Activated CD8-positive, alpha-beta T cell treated with anti-CD3 and anti-CD28 coated beads, Interleukin-2, amount 10 ng/mL, durations not matched to agents 7 days and 5 days (primary cell): ENCODE data around the gene CASP2. TPM values are rescaled to one million over a fixed set of nuclear protein-coding genes. Genes with fewer than 3 reads are reported as not detected.
A peak's percentile ranks its signal among the peaks of the same experiment; 100 is the strongest.

Experiments used
- ATAC-seq: fragments of 150-1000 bp; cut with Tn5 transposase; one replicate; pipeline ENCODE4 v1.10.0; 2021; ENCODE audit warnings: moderate library complexity
- CTCF ChIA-PET: fragments of 350-600 bp; sonication (Branson Sonifier 250); formaldehyde crosslinking; loops from one replicate; lab custom pipeline; 2021; ENCODE audit warnings: antibody characterized with exemption; lab: Charles Lee
- POLR2A ChIA-PET: fragments of 350-600 bp; sonication (Branson Sonifier 250); formaldehyde crosslinking; loops from one replicate; lab custom pipeline; 2021; ENCODE audit warnings: antibody characterized with exemption; lab: Charles Lee
- DNase-seq: peaks from one replicate; pipeline ENCODE4 v3.0.0-alpha.2; 2020
- H3K27ac Mint-ChIP-seq: one replicate; pipeline ENCODE4 v1.8.0; 2021; ENCODE audit warnings: mild to moderate bottlenecking, mixed read lengths
- H3K27me3 Mint-ChIP-seq: one replicate; pipeline ENCODE4 v1.8.0; 2021; ENCODE audit warnings: low read depth, mixed read lengths
- H3K36me3 Mint-ChIP-seq: one replicate; pipeline ENCODE4 v1.8.0; 2021; ENCODE audit warnings: low read depth, mixed read lengths
- H3K4me1 Mint-ChIP-seq: one replicate; pipeline ENCODE4 v1.8.0; 2021; ENCODE audit warnings: low read depth, mixed read lengths
- H3K4me3 Mint-ChIP-seq: one replicate; pipeline ENCODE4 v1.8.0; 2021; ENCODE audit warnings: mild to moderate bottlenecking, mixed read lengths
- H3K9me3 Mint-ChIP-seq: one replicate; pipeline ENCODE4 v1.8.0; 2022; ENCODE audit warnings: mixed read lengths; ENCODE audit not compliant: insufficient read depth
- total RNA-seq, 2 experiments: library from RNA; stranded (reverse); gene quantifications; one replicate each; pipeline ENCODE4 v1.2.3, GENCODE V29; 2021

Gene CASP2
- total RNA-seq, 2 experiments from 2014 or later = 111 to 115 TPM

DNA sequence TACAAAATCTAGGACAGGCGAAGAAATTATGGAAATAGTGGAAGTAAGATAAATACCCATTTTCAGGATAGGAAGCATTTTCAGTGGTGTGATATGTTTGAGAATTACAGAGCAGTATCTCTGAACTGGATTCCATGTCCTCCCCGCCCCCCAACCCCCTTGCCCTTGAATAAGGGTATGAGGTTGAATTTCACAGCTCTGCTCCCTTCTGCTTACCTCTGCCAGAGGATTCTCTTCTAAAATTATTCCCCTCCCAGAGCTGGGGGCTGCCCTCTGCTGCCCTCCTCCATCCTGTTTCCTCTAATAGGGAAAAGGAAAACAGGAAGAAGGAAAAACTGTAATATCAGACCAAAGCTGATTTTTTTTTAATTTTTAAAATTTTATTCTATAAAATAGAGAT is 20.5 kb downstream of the CASP2 start:
- Mint-ChIP-seq H3K27ac (peak overlapping the region; percentile 22), H3K27me3 (no peaks in the 10 kb centered on the region), H3K9me3 (no peaks in the 10 kb centered on the region), H3K4me1 (peaks cover 62% of the 10 kb centered on the region), H3K36me3 (peaks cover 82% of the 10 kb centered on the region), H3K4me3 (no peak overlapping the region)
- ATAC-seq (no peak), DNase-seq (no peak)
- ChIA-PET CTCF (interaction anchor here (0.9 to 3.8 kb wide), 5 partner anchors 9 to 108 kb away, joined by 5 to 41 read pairs (median 16); no protein-coding TSS in a partner anchor), POLR2A (interaction anchor here (1.1 to 1.3 kb wide), 3 partner anchors 17 to 501 kb away, joined by 3 to 4 read pairs (median 3); no protein-coding TSS in a partner anchor)

- Mint-ChIP-seq H3K27ac (no peak overlapping the region), H3K4me3 (no peak overlapping the region), H3K9me3 (no peaks in the 10 kb centered on the region), H3K4me1 (peaks cover 27% of the 10 kb centered on the region), H3K27me3 (peaks cover 2% of the 10 kb centered on the region), H3K36me3 (peaks cover 32% of the 10 kb centered on the region)
- ChIA-PET CTCF (no interaction called here), POLR2A (no interaction called here)
- DNase-seq (no peak), ATAC-seq (no peak)
These were observed 26.0 kb downstream of the CASP2 start for GRCh38 chr7:143314127-143314526.

- Mint-ChIP-seq H3K4me3 (no peak within 1 kb of the TSS), H3K27ac (no peak within 1 kb of the TSS), H3K36me3 (peaks cover 17% of the 10 kb centered on the region), H3K4me1 (peaks cover 16% of the 10 kb centered on the region), H3K9me3 (no peaks in the 10 kb centered on the region), H3K27me3 (peaks cover 5% of the 10 kb centered on the region)
- ChIA-PET POLR2A (no interaction called here), CTCF (interaction anchor here (0.5 to 1.9 kb wide), 4 partner anchors 10 to 102 kb away, joined by 3 to 6 read pairs (median 4); no protein-coding TSS in a partner anchor)
- DNase-seq = no peak
- no peak for ATAC-seq
These were observed 27.6 kb downstream of the CASP2 start, which contains the start of gene CLCN1 for GRCh38 chr7:143315776-143316175. CLCN1 (plus strand) TSS chr7:143316111; CDS start chr7:143316213, 102 bp downstream.

DNA sequence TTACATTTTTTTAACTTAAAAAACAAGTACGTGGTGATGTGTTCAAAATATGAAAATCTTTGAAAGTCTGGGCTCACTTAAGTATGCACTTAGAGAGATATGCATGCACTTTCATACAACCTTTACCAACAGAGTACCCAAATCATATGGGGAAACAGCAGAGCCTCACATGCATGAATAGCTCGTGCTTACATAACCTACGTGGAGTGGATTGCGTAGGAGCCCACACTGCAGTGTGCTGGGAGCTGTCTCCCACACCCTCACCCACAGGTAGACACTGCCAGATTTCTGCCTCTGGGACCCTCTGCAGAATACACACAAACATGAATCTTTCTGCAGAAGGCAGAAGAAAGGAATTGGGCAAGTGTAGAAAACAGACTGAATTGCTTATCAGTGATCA is 28.3 kb downstream of the CASP2 start:
- Mint-ChIP-seq H3K27ac (no peak overlapping the region), H3K27me3 (peaks cover 5% of the 10 kb centered on the region), H3K9me3 (no peaks in the 10 kb centered on the region), H3K36me3 (peaks cover 13% of the 10 kb centered on the region), H3K4me1 (peaks cover 9% of the 10 kb centered on the region), H3K4me3 (no peak overlapping the region)
- CTCF ChIA-PET = interaction anchor here (0.5 to 1.9 kb wide), 4 partner anchors 17 to 101 kb away, joined by 3 to 6 read pairs (median 4); no protein-coding TSS in a partner anchor
- POLR2A ChIA-PET = no interaction called here
- DNase-seq (no peak), ATAC-seq (no peak)

- POLR2A ChIA-PET = interaction anchor here (0.7 kb wide), 1 partner anchor 27 kb away, joined by 3 read pairs; no protein-coding TSS in a partner anchor
- no peak overlapping the region for H3K4me3 Mint-ChIP-seq
- peaks cover 3% of the 10 kb centered on the region for H3K4me1 Mint-ChIP-seq
- CTCF ChIA-PET = interaction anchor here (1.2 kb wide), 1 partner anchor 78 kb away, joined by 3 read pairs; no protein-coding TSS in a partner anchor
- no peak overlapping the region for H3K27ac Mint-ChIP-seq
- H3K36me3 Mint-ChIP-seq = peaks cover 3% of the 10 kb centered on the region
- DNase-seq (no peak), ATAC-seq (no peak)
- no peaks in the 10 kb centered on the region for H3K9me3 Mint-ChIP-seq
- peaks cover 5% of the 10 kb centered on the region for H3K27me3 Mint-ChIP-seq
These were observed 30.5 kb downstream of the CASP2 start for GRCh38 chr7:143318661-143319060.

GRCh38 chr7:143320620-143321019 is 32.5 kb downstream of the CASP2 start:
- Mint-ChIP-seq H3K36me3 (no peaks in the 10 kb centered on the region), H3K4me3 (no peak overlapping the region), H3K27me3 (peaks cover 5% of the 10 kb centered on the region), H3K27ac (no peak overlapping the region), H3K9me3 (no peaks in the 10 kb centered on the region), H3K4me1 (peaks cover 11% of the 10 kb centered on the region)
- ATAC-seq (no peak), DNase-seq (no peak)
- ChIA-PET CTCF (interaction anchor here (1.1 kb wide), 1 partner anchor 59 kb away, joined by 3 read pairs; no protein-coding TSS in a partner anchor), POLR2A (no interaction called here)

GRCh38 chr7:143321242-143321641 is 33.1 kb downstream of the CASP2 start:
- Mint-ChIP-seq H3K27ac (peak overlapping the region; percentile 11), H3K36me3 (no peaks in the 10 kb centered on the region), H3K4me1 (peaks cover 13% of the 10 kb centered on the region), H3K27me3 (peaks cover 5% of the 10 kb centered on the region), H3K4me3 (no peak overlapping the region), H3K9me3 (no peaks in the 10 kb centered on the region)
- CTCF ChIA-PET = no interaction called here
- POLR2A ChIA-PET = no interaction called here
- DNase-seq = no peak
- ATAC-seq = no peak

- Mint-ChIP-seq H3K27ac (peak overlapping the region; percentile 11), H3K4me3 (no peak overlapping the region), H3K27me3 (peaks cover 5% of the 10 kb centered on the region), H3K9me3 (no peaks in the 10 kb centered on the region), H3K4me1 (peaks cover 13% of the 10 kb centered on the region), H3K36me3 (no peaks in the 10 kb centered on the region)
- ChIA-PET CTCF (no interaction called here), POLR2A (no interaction called here)
- ATAC-seq (no peak), DNase-seq (no peak)
These were observed 33.6 kb downstream of the CASP2 start for GRCh38 chr7:143321734-143322133.

- no peak overlapping the region for H3K27ac Mint-ChIP-seq
- peaks cover 10% of the 10 kb centered on the region for H3K4me1 Mint-ChIP-seq
- DNase-seq (no peak), ATAC-seq (no peak)
- ChIA-PET POLR2A (no interaction called here), CTCF (no interaction called here)
- no peaks in the 10 kb centered on the region for H3K9me3 Mint-ChIP-seq
- peaks cover 5% of the 10 kb centered on the region for H3K27me3 Mint-ChIP-seq
- no peaks in the 10 kb centered on the region for H3K36me3 Mint-ChIP-seq
- H3K4me3 Mint-ChIP-seq = no peak overlapping the region
These were observed 34.8 kb downstream of the CASP2 start for GRCh38 chr7:143322760-143323633.

DNA sequence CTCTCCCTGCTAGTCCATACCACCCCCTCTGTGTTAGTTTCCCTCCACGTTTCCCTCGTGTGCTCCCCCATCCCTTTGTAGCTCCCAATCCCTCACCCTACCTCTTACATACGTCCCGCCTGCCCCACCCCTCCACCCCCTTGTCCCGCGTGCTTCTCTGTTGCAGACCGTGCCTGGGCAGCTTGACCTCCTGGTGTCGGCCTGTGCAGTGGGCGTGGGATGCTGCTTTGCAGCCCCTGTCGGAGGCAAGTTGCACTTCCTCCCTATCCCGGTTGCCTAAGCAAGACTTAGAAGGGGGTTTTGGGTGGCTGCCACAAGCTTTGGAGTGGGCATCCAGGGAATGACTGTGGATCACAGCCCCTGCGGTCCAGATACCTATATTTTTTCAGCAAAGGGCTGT is 35.5 kb downstream of the CASP2 start:
- DNase-seq (no peak), ATAC-seq (no peak)
- no peaks in the 10 kb centered on the region for H3K9me3 Mint-ChIP-seq
- ChIA-PET POLR2A (no interaction called here), CTCF (interaction anchor here (1.3 to 2.9 kb wide), 2 partner anchors 12 to 83 kb away, joined by 4 to 10 read pairs; no protein-coding TSS in a partner anchor)
- H3K27ac Mint-ChIP-seq = no peak overlapping the region
- H3K27me3 Mint-ChIP-seq = peaks cover 5% of the 10 kb centered on the region
- H3K36me3 Mint-ChIP-seq = no peaks in the 10 kb centered on the region
- peaks cover 10% of the 10 kb centered on the region for H3K4me1 Mint-ChIP-seq
- no peak overlapping the region for H3K4me3 Mint-ChIP-seq

GRCh38 chr7:143325240-143325639 is 37.1 kb downstream of the CASP2 start:
- H3K4me3 Mint-ChIP-seq = no peak overlapping the region
- peak overlapping the region; percentile 36 for H3K27ac Mint-ChIP-seq
- H3K27me3 Mint-ChIP-seq = no peaks in the 10 kb centered on the region
- no peaks in the 10 kb centered on the region for H3K36me3 Mint-ChIP-seq
- H3K9me3 Mint-ChIP-seq = no peaks in the 10 kb centered on the region
- no peak for DNase-seq
- CTCF ChIA-PET = interaction anchor here (0.9 to 2.9 kb wide), 8 partner anchors 9 to 92 kb away, joined by 3 to 10 read pairs (median 3); no protein-coding TSS in a partner anchor
- no peak for ATAC-seq
- POLR2A ChIA-PET = no interaction called here
- peaks cover 10% of the 10 kb centered on the region for H3K4me1 Mint-ChIP-seq
